Measurements from ENCODE around the gene ULK3.

The ULK3 gene

GRCh38 chr15:74829486-74829885 is 13.5 kb downstream of the ULK3 start:
- no peak for DNase-seq (ENCODE audit: low read depth, low spot score)
- no peak overlapping the region for H3K4me3 ChIP-seq (ENCODE audit: low read length)

GRCh38 chr15:74828835-74829234 is 14.1 kb downstream of the ULK3 start:
- DNase-seq (ENCODE audit: low read depth, low spot score) = no peak

DNA sequence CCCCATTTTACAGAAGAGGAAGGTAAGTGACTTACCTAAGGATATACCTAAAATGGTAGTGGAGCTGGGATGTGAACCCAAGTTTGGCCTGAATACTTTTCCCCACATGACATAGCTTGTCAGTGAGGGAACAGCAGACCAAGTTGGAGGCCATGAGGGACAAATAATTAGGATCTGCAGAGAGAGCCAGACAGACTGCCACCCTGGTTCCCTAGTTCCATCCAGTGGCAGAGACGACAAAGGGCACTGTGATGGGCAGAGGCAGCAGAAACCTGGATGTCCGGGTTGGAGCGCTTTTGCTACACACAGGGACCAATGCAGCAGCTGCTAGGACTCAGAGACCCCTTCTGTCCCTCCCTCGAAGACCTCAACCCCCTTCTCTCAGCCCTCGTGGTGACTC is 15.3 kb downstream of the ULK3 start:
- H3K4me3 ChIP-seq (ENCODE audit: low read length) = no peak overlapping the region
- no peak for DNase-seq (ENCODE audit: low read depth, low spot score)

More at GRCh38 chr15:74828835-74829234, 14.1 kb downstream of the ULK3 start:
- no peak overlapping the region for H3K4me3 ChIP-seq (ENCODE audit: low read length)

DNA sequence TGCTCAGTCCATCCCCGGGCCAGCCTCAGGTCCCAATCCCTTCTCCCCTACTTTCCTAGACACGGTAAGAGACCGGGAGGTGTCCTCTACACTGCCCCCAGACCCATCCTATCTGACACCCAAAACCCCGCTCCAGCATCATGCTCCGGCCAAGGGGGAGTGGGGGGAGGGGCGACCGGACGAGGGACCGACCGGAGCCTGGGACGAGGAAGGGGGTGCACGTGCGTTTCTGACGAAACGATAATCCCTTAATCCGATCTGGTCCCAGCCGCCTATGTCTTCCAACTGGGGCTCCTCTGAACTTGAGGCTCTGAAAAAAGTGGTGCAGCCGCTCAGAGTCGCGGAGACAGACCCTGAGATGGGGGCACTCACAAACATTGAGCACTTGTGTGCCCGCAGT is 16.0 kb downstream of the ULK3 start:
- no peak overlapping the region for H3K4me3 ChIP-seq (ENCODE audit: low read length)
- no peak for DNase-seq (ENCODE audit: low read depth, low spot score)

GRCh38 chr15:74826364-74826819 is 16.6 kb downstream of the ULK3 start, which contains the start of gene CPLX3:
TSS of gene CPLX3 (plus strand) at chr15:74826627. CDS start at chr15:74826704, 77 bp downstream.
- no peak for DNase-seq (ENCODE audit: low read depth, low spot score)

DNA sequence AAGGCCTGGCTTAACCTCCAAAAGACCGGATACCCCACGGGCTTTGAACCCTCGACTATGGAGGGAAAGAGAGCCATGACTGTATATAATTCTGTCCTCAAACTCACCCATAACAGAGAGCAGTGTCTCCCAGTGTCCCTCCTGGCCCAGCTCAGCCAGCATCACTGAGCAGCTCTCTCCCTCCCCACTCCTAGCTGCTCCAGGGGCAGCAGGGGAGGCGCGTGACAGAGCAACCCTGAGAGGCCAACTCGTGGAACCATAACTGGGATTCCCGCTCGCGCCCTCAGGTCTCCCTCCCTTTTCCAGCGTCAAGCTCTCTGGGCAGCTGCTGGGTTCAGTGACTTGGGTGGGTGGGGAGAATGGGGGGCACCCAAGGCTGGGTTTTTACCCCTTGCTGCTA is 17.1 kb downstream of the ULK3 start:
- no peak for DNase-seq (ENCODE audit: low read depth, low spot score)
- H3K4me3 ChIP-seq (ENCODE audit: low read length) = no peak overlapping the region

More at GRCh38 chr15:74826364-74826819, 16.6 kb downstream of the ULK3 start, which contains the start of gene CPLX3:
- no peak within 1 kb of the TSS for H3K4me3 ChIP-seq (ENCODE audit: low read length)

DNA sequence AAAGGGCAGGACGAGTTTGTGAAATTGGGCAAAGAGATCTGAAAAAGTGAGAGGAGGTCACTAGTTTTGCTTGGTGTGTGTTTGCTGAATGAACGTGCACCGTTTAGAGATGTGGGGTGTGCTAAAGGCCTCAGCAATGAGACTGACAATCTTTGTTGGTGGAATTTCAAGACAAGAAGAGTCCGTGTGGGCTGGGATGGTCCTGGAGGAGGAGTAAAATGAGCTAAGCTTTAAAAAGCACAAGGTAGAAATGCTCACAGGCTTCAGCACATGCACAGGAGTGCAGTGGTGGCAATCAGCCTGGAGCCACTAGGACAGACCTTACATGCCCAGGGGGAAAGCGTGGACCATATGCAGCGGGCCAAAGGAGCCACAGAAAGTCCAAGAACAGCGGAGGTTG is 18.0 kb downstream of the ULK3 start:
- DNase-seq (ENCODE audit: low read depth, low spot score) = no peak
- no peak overlapping the region for H3K4me3 ChIP-seq (ENCODE audit: low read length)

DNA sequence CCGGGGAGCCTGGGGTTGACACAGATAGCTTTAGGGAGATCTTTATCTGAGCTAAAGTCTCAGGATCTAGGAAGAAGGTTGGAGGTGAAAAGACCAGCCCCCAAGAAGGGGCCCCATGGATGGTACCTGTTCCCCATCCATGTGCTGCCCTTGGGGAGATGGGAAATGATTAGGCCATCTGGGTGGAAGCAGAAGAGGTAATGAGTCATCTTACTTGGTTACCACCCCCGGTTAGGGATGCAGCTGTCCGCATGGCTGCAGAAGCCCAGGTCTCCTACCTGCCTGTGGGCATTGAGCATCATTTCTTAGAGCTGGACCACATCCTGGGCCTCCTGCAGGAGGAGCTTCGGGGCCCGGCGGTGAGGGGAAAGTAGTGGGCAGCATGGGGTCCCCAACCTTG is 19.6 kb downstream of the ULK3 start:
- no peak overlapping the region for H3K4me3 ChIP-seq (ENCODE audit: low read length)
- DNase-seq (ENCODE audit: low read depth, low spot score) = no peak

DNA sequence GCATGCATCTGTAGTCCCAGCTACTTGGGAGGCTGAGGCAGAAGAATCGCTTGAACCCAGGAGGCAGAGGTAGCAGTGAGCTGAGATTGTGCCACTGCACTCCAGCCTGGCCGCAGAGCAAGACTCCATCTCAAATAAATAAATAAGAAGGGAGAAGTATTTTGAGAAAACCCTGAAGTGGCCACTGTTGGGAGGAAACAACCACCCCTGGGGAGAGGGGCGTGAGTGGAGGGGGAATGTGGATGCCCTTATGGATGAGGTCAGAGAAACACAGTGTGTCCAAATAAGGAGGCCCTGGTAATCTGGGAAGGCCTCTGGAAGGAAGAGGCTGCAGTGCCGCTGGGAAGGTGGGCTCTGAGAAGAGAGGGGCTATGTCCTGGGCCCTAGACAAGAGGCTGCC is 20.7 kb downstream of the ULK3 start:
- no peak for DNase-seq (ENCODE audit: low read depth, low spot score)
- H3K4me3 ChIP-seq (ENCODE audit: low read length) = no peak overlapping the region

- no peak overlapping the region for H3K4me3 ChIP-seq (ENCODE audit: low read length)
- DNase-seq (ENCODE audit: low read depth, low spot score) = no peak
Observed at GRCh38 chr15:74821790-74822158, 21.2 kb downstream of the ULK3 start.

DNA sequence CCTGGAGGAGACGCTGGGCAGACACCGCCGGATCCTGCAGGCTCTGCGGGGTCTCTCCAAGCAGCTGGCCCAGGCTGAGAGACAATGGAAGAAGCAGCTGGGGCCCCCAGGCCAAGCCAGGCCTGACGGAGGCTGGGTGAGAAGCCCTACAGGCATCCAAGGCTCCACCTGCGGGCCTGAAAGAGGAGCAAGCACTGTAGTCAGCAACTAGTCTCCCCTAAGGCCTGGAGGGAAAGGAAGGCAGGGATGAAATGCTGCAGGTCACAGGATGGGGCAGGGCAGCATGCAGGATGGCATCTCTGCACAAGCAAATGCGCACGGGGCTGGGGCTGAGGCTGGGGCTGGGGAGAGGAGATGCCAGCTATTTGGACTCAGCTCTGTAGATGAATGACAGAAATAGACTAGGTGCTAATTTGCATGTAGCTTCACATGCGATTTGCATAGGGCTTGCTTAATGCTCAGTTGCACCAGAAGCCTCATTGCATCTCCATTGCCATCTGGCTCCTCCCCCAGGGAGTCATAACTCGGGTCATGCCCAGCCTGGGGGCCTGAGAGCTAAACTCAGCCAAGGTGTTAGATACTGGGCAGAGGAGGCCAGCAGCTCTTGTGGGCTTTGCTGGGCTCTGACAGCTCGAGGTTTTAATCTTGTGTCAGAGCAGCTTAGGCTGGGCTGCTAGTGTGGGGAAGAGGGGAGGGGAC is 21.7 kb downstream of the ULK3 start:
- no peak overlapping the region for H3K4me3 ChIP-seq (ENCODE audit: low read length)
- DNase-seq (ENCODE audit: low read depth, low spot score) = no peak

GRCh38 chr15:74820056-74820455 is 22.9 kb downstream of the ULK3 start:
- DNase-seq (ENCODE audit: low read depth, low spot score) = no peak
- no peak overlapping the region for H3K4me3 ChIP-seq (ENCODE audit: low read length)

DNA sequence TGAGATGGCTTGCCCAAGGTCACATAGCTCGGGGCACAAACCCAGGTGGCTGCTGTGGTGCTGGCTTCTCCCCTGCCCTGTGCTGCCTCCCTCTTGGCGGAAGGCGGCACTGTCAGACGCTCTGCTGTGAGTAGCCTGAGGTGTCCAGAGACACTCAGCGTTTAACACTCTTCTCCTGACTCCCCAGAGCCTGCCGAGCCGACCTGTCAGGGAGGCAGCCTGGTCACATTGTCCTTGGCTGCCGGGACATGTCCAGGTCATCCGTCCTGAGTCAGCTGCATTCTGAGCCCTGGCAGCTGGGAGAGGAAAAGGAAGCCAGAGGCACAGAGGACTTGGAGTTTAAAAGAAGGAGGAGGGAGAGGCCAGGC is 25.6 kb downstream of the ULK3 start:
- no peak for DNase-seq (ENCODE audit: low read depth, low spot score)
- no peak overlapping the region for H3K4me3 ChIP-seq (ENCODE audit: low read length)

DNA sequence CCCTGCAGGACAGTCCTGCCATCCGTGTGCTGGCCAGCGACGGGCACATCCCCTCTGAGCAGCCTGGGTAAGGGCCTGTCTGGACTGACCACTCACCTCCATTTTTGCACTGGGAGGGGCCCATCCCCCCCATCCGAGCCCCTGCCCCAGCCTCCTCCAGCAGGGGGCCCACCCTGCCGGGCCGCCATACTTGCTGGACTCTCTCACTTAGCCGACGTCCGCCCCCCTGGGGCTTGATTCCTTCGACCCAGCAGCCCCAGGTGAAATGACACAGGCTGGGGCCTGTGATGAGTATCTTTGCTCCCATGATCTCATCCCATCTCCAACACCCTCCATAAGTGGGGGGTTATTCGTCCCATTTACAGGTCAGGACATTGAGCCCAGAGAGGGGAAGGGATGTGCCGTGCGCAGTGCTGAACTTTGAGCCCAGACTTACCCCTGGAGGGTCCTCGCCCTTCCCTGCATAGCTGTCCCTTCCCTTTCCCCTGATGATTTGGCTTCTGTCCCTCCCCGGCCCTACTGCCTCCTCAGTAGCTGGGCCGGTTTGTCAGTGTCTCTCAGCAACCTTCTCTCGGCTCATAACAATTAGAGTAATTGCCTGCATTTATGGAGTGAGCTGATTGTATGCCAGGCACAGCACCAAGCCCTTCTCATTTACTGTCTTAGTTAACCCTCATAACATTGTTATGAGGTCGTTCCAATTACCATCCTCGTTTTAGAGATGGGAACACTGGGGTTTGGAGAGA is 26.2 kb downstream of the ULK3 start:
- no peak for DNase-seq (ENCODE audit: low read depth, low spot score)
- no peak overlapping the region for H3K4me3 ChIP-seq (ENCODE audit: low read length)

GRCh38 chr15:74815961-74816360 is 27.0 kb downstream of the ULK3 start:
- no peak for DNase-seq (ENCODE audit: low read depth, low spot score)
- H3K4me3 ChIP-seq (ENCODE audit: low read length) = no peak overlapping the region

DNA sequence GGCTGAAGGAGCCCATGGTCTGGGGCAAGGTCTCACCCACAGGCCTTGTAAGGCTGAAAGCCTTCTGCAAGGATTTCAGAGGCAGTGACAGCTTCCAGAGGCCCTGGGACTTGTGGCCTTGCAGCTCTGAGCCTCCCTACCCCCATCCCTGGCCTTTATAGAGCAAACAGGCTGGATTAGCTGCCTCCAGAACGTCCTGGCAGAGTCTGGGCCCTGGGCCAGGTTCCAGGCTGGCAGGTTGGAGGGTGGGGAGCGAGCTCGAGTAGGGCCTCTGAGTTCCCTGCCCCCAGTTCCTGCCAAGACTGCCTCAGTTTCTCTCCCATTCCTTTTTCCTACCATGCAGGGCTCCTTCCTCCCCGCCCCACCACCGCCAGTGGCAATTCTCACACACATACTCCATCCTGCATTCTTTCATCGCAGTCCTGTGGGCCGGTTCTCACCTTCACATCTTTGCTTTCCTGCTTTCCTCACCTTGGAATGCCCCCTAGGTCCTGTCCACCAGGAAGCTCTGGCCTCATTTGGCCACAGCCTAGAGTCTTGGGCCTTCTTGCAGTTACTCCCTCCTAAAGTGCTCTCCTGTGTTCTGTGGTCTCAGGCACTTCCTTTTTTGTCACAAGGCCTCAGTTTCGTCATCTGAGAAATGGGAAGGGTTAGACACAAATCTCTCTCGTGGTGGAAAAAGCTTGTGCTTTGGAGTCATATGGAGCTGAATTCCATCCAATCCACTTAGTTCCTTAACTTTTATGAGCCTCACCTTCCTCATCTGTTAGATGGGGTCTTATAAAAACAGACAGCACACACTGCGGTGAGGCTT is 27.6 kb downstream of the ULK3 start:
- DNase-seq (ENCODE audit: low read depth, low spot score) = no peak
- H3K4me3 ChIP-seq (ENCODE audit: low read length) = no peak overlapping the region

DNA sequence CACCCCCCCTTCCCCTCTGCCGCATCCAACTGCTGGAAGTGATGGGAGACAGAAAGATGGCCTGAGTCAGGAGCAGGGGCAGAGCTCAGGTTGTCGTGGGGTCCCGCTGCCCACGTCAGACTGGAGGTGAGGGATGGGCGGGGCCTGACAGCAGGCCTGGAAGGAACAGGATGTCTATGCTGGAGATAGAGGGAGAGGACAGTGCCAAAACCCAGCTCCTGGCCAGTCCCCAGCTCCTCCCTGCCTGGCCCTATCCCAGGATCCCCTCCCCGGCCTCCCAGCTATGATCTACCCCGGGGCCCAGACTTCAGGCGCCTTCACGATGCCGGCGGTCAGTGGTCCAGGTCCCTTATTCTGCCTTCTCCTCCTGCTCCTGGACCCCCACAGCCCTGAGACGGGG is 30.4 kb downstream of the ULK3 start, which contains the start of gene LMAN1L:
Gene LMAN1L, plus strand, starts transcription at position 303 of the 400 bp plus-strand sequence. Its CDS starts 20 bp downstream, at position 323.
- DNase-seq (ENCODE audit: low read depth, low spot score) = no peak
- H3K4me3 ChIP-seq (ENCODE audit: low read length) = no peak within 1 kb of the TSS

DNA sequence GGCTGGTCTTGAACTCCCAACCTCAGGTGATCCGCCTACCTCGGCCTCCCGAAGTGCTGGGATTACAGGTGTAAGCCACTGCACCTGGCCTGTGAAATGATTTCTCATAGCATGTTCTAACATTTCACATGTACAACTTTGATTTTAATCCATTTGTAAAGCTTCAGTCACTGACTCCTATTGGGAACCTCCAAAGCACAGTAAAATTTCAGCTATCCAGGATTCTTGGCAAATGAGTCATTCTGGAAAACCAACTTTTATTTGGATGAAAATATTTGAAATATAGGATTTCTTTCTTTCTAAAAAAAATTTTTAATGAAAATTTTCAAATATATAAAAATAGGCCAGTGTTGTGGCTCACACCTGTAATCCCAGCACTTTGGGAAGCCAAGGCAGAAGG is 33.0 kb downstream of the ULK3 start:
- no peak for DNase-seq (ENCODE audit: low read depth, low spot score)
- H3K4me3 ChIP-seq (ENCODE audit: low read length) = no peak overlapping the region

DNA sequence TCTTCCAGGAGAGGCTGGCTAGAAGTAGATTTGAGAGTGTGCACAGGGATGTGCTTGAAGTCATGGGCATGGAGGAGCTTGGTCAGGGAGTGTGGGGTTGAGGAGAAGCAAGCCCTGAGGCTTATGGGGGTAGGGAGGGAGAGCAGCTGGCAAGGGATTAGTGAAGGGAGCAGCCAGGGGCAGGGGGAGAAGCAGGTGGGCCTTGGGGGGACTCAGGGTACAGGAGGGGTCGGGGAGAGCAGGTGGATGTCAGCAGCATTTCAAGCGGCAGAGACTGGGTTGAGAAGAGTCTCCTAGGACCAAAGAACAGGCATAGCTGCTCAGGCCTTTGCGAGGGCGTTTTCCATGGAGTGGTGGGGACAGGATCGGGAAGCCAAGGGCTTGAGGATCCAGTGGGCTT is 33.7 kb downstream of the ULK3 start:
- DNase-seq (ENCODE audit: low read depth, low spot score) = no peak
- H3K4me3 ChIP-seq (ENCODE audit: low read length) = no peak overlapping the region

- DNase-seq (ENCODE audit: low read depth, low spot score) = no peak
- no peak overlapping the region for H3K4me3 ChIP-seq (ENCODE audit: low read length)
Observed at GRCh38 chr15:74808840-74809229, 34.1 kb downstream of the ULK3 start.

Data from Jurkat, Clone E6-1 (cell line).